Measurements from ENCODE around the gene VIL1. TPM values are rescaled to one million over a fixed set of nuclear protein-coding genes. Genes with fewer than 3 reads are reported as not detected.

The VIL1 gene
- total and polyA plus RNA-seq, 4 donors: 0.06 to 0.77 (median 0.15) TPM

DNA sequence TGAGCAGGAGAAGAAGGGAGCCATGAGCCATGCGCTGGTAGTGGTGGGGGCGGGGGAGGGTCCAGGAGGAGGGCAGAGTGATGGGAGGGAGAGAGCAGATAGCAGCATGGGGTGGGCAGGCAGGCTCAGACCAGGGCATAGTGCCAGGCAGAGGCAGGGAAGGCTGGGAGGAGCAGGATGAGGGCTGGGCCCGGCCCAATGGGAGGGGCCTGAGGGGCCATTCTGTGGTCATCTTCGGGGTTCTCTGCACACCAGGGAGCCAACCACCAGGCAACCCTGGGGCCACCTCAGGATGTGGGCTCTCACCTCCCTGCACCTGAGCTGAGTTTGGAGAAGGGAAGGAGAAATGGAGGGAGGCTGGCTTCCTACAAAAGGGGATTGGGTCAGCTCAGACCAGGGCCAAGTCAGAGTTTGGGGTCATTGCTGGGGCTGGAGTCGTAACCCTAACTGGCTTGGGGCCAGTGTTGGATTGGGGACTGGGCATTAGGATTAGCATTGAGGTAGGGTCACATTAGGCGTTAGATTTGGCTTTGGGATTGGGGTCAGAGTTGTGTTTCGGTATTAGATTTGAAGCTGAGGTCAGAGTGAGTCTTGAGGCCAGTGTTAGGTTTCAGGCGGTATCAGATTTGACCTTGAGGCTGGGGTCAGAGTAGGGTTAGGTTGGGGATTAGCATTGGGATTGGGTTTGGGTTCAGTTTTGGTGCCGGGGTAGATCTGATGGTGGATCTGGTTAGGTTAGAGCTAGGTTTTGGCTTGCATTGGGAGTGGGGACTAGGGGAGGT is 11.2 kb downstream of the VIL1 start:
- Histone ChIP-seq H3K9me3 (ENCODE audit: control insufficient read depth in 4 of 4, insufficient read depth in 3 of 4, low read length in 3 of 4) (no peaks in the 10 kb centered on the region), H3K9ac (ENCODE audit: insufficient read depth in 1 of 2, low read length in 2 of 2) (no peak overlapping the region), H3K27me3 (ENCODE audit: control insufficient read depth in 3 of 3, insufficient read depth in 3 of 3, low read length in 2 of 3) (no peaks in the 10 kb centered on the region), H3K4me1 (ENCODE audit: control insufficient read depth in 5 of 5, insufficient read depth in 5 of 5, low read length in 5 of 5) (no peaks in the 10 kb centered on the region), H3K36me3 (ENCODE audit: control insufficient read depth in 4 of 4, insufficient read depth in 4 of 4, low read length in 4 of 4) (no peaks in the 10 kb centered on the region), H3K4me3 (no peak overlapping the region), H3K27ac (ENCODE audit: low read depth in 1 of 2, low read length in 1 of 2) (no peak overlapping the region)
- 70 to 75% methylated on average over 9 of the region's 9 CpGs for WGBS, 2 donors
- ATAC-seq (ENCODE audit: insufficient read depth, low FRiP score) (no peak), DNase-seq (no peak)
- TF ChIP-seq, protein P1, sequence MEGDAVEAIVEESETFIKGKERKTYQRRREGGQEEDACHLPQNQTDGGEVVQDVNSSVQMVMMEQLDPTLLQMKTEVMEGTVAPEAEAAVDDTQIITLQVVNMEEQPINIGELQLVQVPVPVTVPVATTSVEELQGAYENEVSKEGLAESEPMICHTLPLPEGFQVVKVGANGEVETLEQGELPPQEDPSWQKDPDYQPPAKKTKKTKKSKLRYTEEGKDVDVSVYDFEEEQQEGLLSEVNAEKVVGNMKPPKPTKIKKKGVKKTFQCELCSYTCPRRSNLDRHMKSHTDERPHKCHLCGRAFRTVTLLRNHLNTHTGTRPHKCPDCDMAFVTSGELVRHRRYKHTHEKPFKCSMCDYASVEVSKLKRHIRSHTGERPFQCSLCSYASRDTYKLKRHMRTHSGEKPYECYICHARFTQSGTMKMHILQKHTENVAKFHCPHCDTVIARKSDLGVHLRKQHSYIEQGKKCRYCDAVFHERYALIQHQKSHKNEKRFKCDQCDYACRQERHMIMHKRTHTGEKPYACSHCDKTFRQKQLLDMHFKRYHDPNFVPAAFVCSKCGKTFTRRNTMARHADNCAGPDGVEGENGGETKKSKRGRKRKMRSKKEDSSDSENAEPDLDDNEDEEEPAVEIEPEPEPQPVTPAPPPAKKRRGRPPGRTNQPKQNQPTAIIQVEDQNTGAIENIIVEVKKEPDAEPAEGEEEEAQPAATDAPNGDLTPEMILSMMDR (IDR thresholded peaks at IDR 0.05; ENCODE audit: control extremely low read depth, extremely low read depth): no peak

DNA sequence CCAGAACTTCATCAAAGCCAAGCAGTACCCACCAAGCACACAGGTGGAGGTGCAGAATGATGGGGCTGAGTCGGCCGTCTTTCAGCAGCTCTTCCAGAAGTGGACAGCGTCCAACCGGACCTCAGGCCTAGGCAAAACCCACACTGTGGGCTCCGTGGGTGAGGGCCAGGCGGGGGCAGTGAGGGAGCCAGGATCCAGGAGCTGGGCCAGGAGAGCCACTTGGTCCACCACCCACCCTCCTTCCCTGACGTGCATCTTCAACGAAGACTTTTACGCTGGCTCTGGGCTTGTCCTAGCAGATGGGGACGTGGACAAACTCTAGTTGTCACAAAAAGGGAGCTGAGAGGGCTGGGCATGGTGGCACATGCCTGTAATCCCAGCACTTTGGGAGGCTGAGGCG is 11.8 kb downstream of the VIL1 start:
- DNase-seq: no peak
- H3K4me1 ChIP-seq (ENCODE audit: control insufficient read depth in 5 of 5, insufficient read depth in 5 of 5, low read length in 5 of 5): no peaks in the 10 kb centered on the region
- H3K36me3 ChIP-seq (ENCODE audit: control insufficient read depth in 4 of 4, insufficient read depth in 4 of 4, low read length in 4 of 4): no peaks in the 10 kb centered on the region
- no peak for ATAC-seq (ENCODE audit: insufficient read depth, low FRiP score)
- TF ChIP-seq, protein P1 (IDR thresholded peaks at IDR 0.05; ENCODE audit: control extremely low read depth, extremely low read depth): no peak
- H3K9me3 ChIP-seq (ENCODE audit: control insufficient read depth in 4 of 4, insufficient read depth in 3 of 4, low read length in 3 of 4): no peaks in the 10 kb centered on the region
- H3K27ac ChIP-seq (ENCODE audit: low read depth in 1 of 2, low read length in 1 of 2): no peak overlapping the region
- no peak overlapping the region for H3K9ac ChIP-seq (ENCODE audit: insufficient read depth in 1 of 2, low read length in 2 of 2)
- 94 to 95% methylated on average over 11 of the region's 11 CpGs for WGBS, 2 donors
- H3K27me3 ChIP-seq (ENCODE audit: control insufficient read depth in 3 of 3, insufficient read depth in 3 of 3, low read length in 2 of 3): no peaks in the 10 kb centered on the region
- H3K4me3 ChIP-seq: no peak overlapping the region

DNA sequence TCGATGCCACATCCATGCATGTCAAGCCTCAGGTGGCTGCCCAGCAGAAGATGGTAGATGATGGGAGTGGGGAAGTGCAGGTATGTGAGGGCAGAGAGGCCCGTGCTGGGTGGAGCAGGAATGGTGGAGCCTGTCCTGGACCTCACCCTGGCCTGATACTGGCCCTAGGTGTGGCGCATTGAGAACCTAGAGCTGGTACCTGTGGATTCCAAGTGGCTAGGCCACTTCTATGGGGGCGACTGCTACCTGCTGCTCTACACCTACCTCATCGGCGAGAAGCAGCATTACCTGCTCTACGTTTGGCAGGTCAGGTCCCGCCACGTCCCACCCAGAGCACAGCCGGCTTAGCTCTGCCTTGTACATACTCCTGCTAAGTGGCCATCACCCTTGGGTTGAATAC is 13.0 kb downstream of the VIL1 start:
- Histone ChIP-seq H3K9me3 (ENCODE audit: control insufficient read depth in 4 of 4, insufficient read depth in 3 of 4, low read length in 3 of 4) (no peaks in the 10 kb centered on the region), H3K4me3 (no peak overlapping the region), H3K36me3 (ENCODE audit: control insufficient read depth in 4 of 4, insufficient read depth in 4 of 4, low read length in 4 of 4) (no peaks in the 10 kb centered on the region), H3K27me3 (ENCODE audit: control insufficient read depth in 3 of 3, insufficient read depth in 3 of 3, low read length in 2 of 3) (no peaks in the 10 kb centered on the region), H3K9ac (ENCODE audit: insufficient read depth in 1 of 2, low read length in 2 of 2) (no peak overlapping the region), H3K4me1 (ENCODE audit: control insufficient read depth in 5 of 5, insufficient read depth in 5 of 5, low read length in 5 of 5) (no peaks in the 10 kb centered on the region), H3K27ac (ENCODE audit: low read depth in 1 of 2, low read length in 1 of 2) (no peak overlapping the region)
- TF ChIP-seq, protein P1 (IDR thresholded peaks at IDR 0.05; ENCODE audit: control extremely low read depth, extremely low read depth): no peak
- DNase-seq: no peak
- WGBS, 2 donors: 88 to 92% methylated on average over 10 of the region's 10 CpGs
- no peak for ATAC-seq (ENCODE audit: insufficient read depth, low FRiP score)

All from lung (tissue), 12 donors.